DOHH2 (cell line): ENCODE results near the gene PLXNB3.

ENCODE experiments used
- EZH2phosphoT487 ChIP-seq: fragments of 200-600 bp; sonication (generic); IDR thresholded peaks from 2 replicates; pipeline ENCODE4 v1.6.1; 2017; ENCODE audit warnings: borderline replicate concordance, mild to moderate bottlenecking, antibody characterized with exemption, low read length, moderate library complexity, mixed read lengths
- TF ChIP-seq, protein P1 (sequence below): fragments of 200-600 bp; sonication (generic); IDR thresholded peaks from one replicate; pipeline ENCODE4 v1.5.1; 2014; ENCODE audit warnings: antibody characterized with exemption, mild to moderate bottlenecking, low read depth, low read length; ENCODE audit not compliant: poor library complexity, severe bottlenecking

DNA sequence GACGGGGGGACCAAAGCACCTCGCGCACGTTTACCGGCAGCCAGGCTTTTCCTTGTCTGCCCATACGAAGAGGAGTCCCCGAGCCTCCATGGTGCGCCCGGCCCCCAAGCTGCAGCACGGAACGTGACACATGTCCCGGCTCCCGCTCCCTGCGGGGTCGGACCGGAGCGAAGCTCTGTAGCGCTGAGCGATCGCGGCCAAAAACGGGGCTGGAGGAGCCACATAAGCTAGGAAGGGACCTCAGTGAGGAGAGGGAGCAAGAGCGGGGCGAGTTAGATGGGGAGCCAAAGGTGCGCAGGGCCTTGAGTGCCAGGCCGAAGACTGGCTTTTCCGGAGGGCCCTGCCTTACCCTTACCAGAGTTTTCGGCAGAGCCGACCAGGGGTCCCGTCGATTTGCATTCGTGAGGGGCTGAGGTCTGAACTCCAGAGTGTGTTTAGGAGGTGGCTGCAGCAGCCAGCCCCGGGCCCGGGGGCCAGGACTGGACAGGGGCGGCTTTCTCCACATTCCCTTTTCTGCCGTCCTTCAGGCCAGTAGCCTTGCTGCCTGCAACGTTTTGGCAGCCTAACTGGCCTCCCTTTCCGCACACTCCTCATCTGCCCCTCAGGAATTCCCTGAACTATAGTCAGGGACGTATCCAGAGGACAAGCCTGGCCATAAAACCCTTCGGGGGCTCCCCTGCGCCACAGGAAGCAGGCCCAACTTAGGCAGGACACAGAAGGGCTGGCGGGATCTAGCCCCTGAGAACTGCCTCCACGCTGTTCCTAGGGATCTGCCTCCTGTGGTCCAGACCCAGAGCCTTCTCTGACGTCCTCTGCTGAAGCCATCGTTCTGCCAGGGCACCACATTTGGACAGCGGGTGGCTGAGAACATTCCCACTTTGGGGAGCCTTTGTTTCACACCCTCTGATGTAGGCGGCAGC lies 31.1 kb downstream of the PLXNB3 start:
- TF ChIP-seq, protein P1, sequence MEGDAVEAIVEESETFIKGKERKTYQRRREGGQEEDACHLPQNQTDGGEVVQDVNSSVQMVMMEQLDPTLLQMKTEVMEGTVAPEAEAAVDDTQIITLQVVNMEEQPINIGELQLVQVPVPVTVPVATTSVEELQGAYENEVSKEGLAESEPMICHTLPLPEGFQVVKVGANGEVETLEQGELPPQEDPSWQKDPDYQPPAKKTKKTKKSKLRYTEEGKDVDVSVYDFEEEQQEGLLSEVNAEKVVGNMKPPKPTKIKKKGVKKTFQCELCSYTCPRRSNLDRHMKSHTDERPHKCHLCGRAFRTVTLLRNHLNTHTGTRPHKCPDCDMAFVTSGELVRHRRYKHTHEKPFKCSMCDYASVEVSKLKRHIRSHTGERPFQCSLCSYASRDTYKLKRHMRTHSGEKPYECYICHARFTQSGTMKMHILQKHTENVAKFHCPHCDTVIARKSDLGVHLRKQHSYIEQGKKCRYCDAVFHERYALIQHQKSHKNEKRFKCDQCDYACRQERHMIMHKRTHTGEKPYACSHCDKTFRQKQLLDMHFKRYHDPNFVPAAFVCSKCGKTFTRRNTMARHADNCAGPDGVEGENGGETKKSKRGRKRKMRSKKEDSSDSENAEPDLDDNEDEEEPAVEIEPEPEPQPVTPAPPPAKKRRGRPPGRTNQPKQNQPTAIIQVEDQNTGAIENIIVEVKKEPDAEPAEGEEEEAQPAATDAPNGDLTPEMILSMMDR = no peak
- no peak for TF ChIP-seq EZH2phosphoT487
